ENCODE data around the gene SEZ6.

SEZ6 gene

GRCh38 chr17:29048440-29049368 lies 42.9 kb upstream of the SEZ6 start:
- H3K9me2 ChIP-seq (replicated peaks; ENCODE audit: insufficient read depth, low read length) = no peaks in the 10 kb centered on the region
- H4K20me1 ChIP-seq (ENCODE audit: insufficient read depth, low read length) = no peaks in the 10 kb centered on the region
- H3K9ac ChIP-seq (ENCODE audit: low read length) = no peak overlapping the region
- H3K27me3 ChIP-seq (replicated peaks; ENCODE audit: insufficient read depth, low read length) = no peaks in the 10 kb centered on the region
- TF ChIP-seq EZH2 (optimal IDR thresholded peaks at IDR 0.05; ENCODE audit: low read depth, low read length) = no peak
- no peak for TF ChIP-seq EZH2phosphoT487 (IDR thresholded peaks at IDR 0.05; ENCODE audit: low read length)
- TF ChIP-seq CTCF (IDR thresholded peaks at IDR 0.05; ENCODE audit: low read length) = no peak
- 0 out of 2 replicates have a peak, but pooled peaks cover 1% of the 10 kb centered on the region for H3F3A ChIP-seq (ENCODE audit: insufficient read depth, low read length)
- no peaks in the 10 kb centered on the region for H3K79me2 ChIP-seq (ENCODE audit: low read length)
- no peaks in the 10 kb centered on the region for H3K36me3 ChIP-seq (replicated peaks; ENCODE audit: insufficient read depth, low read length)
- no peak overlapping the region for H3K4me2 ChIP-seq (ENCODE audit: low read depth, low read length)
- no peak overlapping the region for H3K27ac ChIP-seq (ENCODE audit: low read length)
- H3K4me3 ChIP-seq (ENCODE audit: low read length) = no peak overlapping the region
- H3K9me3 ChIP-seq (replicated peaks; ENCODE audit: insufficient read depth, low read length) = no peaks in the 10 kb centered on the region
- 0 out of 2 replicates have a peak, but pooled peaks cover under 1% of the 10 kb centered on the region for H3K4me1 ChIP-seq (ENCODE audit: low read length)
- no peak overlapping the region for H2AFZ ChIP-seq (ENCODE audit: low read length)
- DNase-seq = no peak

GRCh38 chr17:29046473-29046839 lies 40.6 kb upstream of the SEZ6 start:
- peaks cover 14% of the 10 kb centered on the region for H3K4me1 ChIP-seq (ENCODE audit: low read length)
- no peak overlapping the region for H2AFZ ChIP-seq (ENCODE audit: low read length)
- H3K9ac ChIP-seq (ENCODE audit: low read length) = no peak overlapping the region
- DNase-seq = no peak
- no peaks in the 10 kb centered on the region for H3K36me3 ChIP-seq (replicated peaks; ENCODE audit: insufficient read depth, low read length)
- no peak overlapping the region for H3K4me3 ChIP-seq (ENCODE audit: low read length)
- no peaks in the 10 kb centered on the region for H4K20me1 ChIP-seq (ENCODE audit: insufficient read depth, low read length)
- no peaks in the 10 kb centered on the region for H3K27me3 ChIP-seq (replicated peaks; ENCODE audit: insufficient read depth, low read length)
- H3K9me3 ChIP-seq (replicated peaks; ENCODE audit: insufficient read depth, low read length) = no peaks in the 10 kb centered on the region
- H3F3A ChIP-seq (ENCODE audit: insufficient read depth, low read length) = peaks cover 10% of the 10 kb centered on the region; the same call in 1 of the 2 replicates
- no peak for TF ChIP-seq CTCF (IDR thresholded peaks at IDR 0.05; ENCODE audit: low read length)
- no peak for TF ChIP-seq EZH2 (optimal IDR thresholded peaks at IDR 0.05; ENCODE audit: low read depth, low read length)
- TF ChIP-seq EZH2phosphoT487 (IDR thresholded peaks at IDR 0.05; ENCODE audit: low read length) = no peak
- H3K27ac ChIP-seq (ENCODE audit: low read length) = no peak overlapping the region
- no peaks in the 10 kb centered on the region for H3K9me2 ChIP-seq (replicated peaks; ENCODE audit: insufficient read depth, low read length)
- H3K79me2 ChIP-seq (ENCODE audit: low read length) = no peaks in the 10 kb centered on the region
- H3K4me2 ChIP-seq (ENCODE audit: low read depth, low read length) = no peak overlapping the region

GRCh38 chr17:29045734-29046472 lies 40.1 kb upstream of the SEZ6 start:
- H3K9me3 ChIP-seq (replicated peaks; ENCODE audit: insufficient read depth, low read length) = no peaks in the 10 kb centered on the region
- peaks cover 14% of the 10 kb centered on the region for H3K4me1 ChIP-seq (ENCODE audit: low read length)
- TF ChIP-seq EZH2phosphoT487 (IDR thresholded peaks at IDR 0.05; ENCODE audit: low read length) = no peak
- no peak for DNase-seq
- H3K36me3 ChIP-seq (replicated peaks; ENCODE audit: insufficient read depth, low read length) = no peaks in the 10 kb centered on the region
- no peaks in the 10 kb centered on the region for H4K20me1 ChIP-seq (ENCODE audit: insufficient read depth, low read length)
- peaks cover 10% of the 10 kb centered on the region; the same call in 1 of the 2 replicates for H3F3A ChIP-seq (ENCODE audit: insufficient read depth, low read length)
- no peak overlapping the region for H3K9ac ChIP-seq (ENCODE audit: low read length)
- H3K9me2 ChIP-seq (replicated peaks; ENCODE audit: insufficient read depth, low read length) = no peaks in the 10 kb centered on the region
- H3K27ac ChIP-seq (ENCODE audit: low read length) = no peak overlapping the region
- no peaks in the 10 kb centered on the region for H3K27me3 ChIP-seq (replicated peaks; ENCODE audit: insufficient read depth, low read length)
- no peak overlapping the region for H2AFZ ChIP-seq (ENCODE audit: low read length)
- H3K79me2 ChIP-seq (ENCODE audit: low read length) = no peaks in the 10 kb centered on the region
- no peak overlapping the region for H3K4me3 ChIP-seq (ENCODE audit: low read length)
- no peak overlapping the region for H3K4me2 ChIP-seq (ENCODE audit: low read depth, low read length)

Data from MM.1S (cell line).